HCT116 (cell line): Measurements from ENCODE around the gene MALSU1. TPM values are rescaled to one million over a fixed set of nuclear protein-coding genes. Genes with fewer than 3 reads are reported as not detected.
A peak's percentile ranks its signal among the peaks of the same experiment; 100 is the strongest.

Experiments
- ATAC-seq: fragments of 200-7000 bp; cut with Tn5 transposase; 2 replicates; pipeline ENCODE4 v1.9.1; 2020; ENCODE audit warnings: mild to moderate bottlenecking, moderate library complexity
- BruUV-seq: library from RNA; stranded (reverse); fragments of 400-500 nt; replicated peaks from 2 replicates; lab custom pipeline; 2021; lab: Mats Ljungman, UMichigan
- CTCF ChIA-PET: fragments of 300-600 bp; sonication (Branson Sonifier 250); formaldehyde crosslinking; loops from one replicate; lab custom pipeline; 2021; ENCODE audit warnings: antibody characterized with exemption; lab: Charles Lee
- POLR2A ChIA-PET: fragments of 300-600, 350-600 bp; sonication (Branson Sonifier 250); formaldehyde crosslinking; loops from one replicate; lab custom pipeline; 2021; ENCODE audit warnings: antibody characterized with exemption; lab: Charles Lee
- RAD21 ChIA-PET, 2 experiments: fragments of 300-600 bp; sonication (Branson Sonifier 250); formaldehyde crosslinking; loops; one replicate each; lab custom pipeline; 2023; ENCODE audit warnings: low total read pairs in 2 of 2; ENCODE audit not compliant: uncharacterized antibody in 2 of 2, unreplicated experiment in 2 of 2, low non-redundant PET in 1 of 2; lab: Charles Lee
- DNase-seq: peaks from one replicate; pipeline ENCODE4 v3.0.0-alpha.2; 2010; ENCODE audit warnings: low read depth, low spot score
- H2AFZ ChIP-seq: fragments of 200-600 bp; shearing (Covaris generic), sonication (generic); 2 replicates; pipeline ENCODE4 v1.6.1; 2017; ENCODE audit warnings: low read depth, mixed run types, mixed read lengths, antibody characterized with exemption, low read length; ENCODE audit not compliant: poor library complexity, severe bottlenecking
- H3K27ac ChIP-seq: 2 replicates; pipeline ENCODE4 v1.5.1; 2012; ENCODE audit warnings: low read depth, low read length
- H3K27me3 ChIP-seq: fragments of 200-600 bp; sonication (generic); 2 replicates; pipeline ENCODE4 v1.6.1; 2016; ENCODE audit warnings: mixed run types, low read length, mixed read lengths; ENCODE audit not compliant: insufficient read depth
- H3K36me3 ChIP-seq, 2 experiments: fragments of 200-500 bp in 1 of 2; fragments of 200-600 bp in 1 of 2; sonication (Bioruptor generic) in 1 of 2; sonication (generic) in 1 of 2; 2 replicates each; pipeline versions ENCODE4 v1.5.1 to v1.6.1; 2014 to 2016; ENCODE audit warnings: low read length in 2 of 2, inconsistent platforms in 1 of 2, mixed read lengths in 1 of 2, mixed run types in 1 of 2; ENCODE audit not compliant: insufficient read depth in 2 of 2, control insufficient read depth in 1 of 2
- H3K4me1 ChIP-seq, 2 experiments: fragments of 200-600 bp in 1 of 2; sonication (generic) in 1 of 2; 2 replicates each; pipeline versions ENCODE4 v1.5.1 to v1.6.1; 2012 to 2017; ENCODE audit warnings: low read length in 2 of 2, inconsistent platforms in 1 of 2, mild to moderate bottlenecking in 1 of 2, mixed read lengths in 1 of 2, mixed run types in 1 of 2, moderate library complexity in 1 of 2; ENCODE audit not compliant: insufficient read depth in 2 of 2, control insufficient read depth in 1 of 2
- H3K4me2 ChIP-seq: fragments of 200-600 bp; sonication (generic); 2 replicates; pipeline ENCODE4 v1.6.1; 2017; ENCODE audit warnings: mixed run types, low read length, mixed read lengths
- H3K4me3 ChIP-seq, 2 experiments: fragments of 200-600 bp in 1 of 2; sonication (generic) in 1 of 2; replicated peaks in 1 of 2; 2 replicates each; pipeline ENCODE4 v1.5.1; 2011 to 2016; ENCODE audit warnings: low read length in 2 of 2, control low read depth in 1 of 2, low read depth in 1 of 2, mild to moderate bottlenecking in 1 of 2, mixed read lengths in 1 of 2, mixed run types in 1 of 2
- H3K79me2 ChIP-seq: fragments of 200-600 bp; sonication (generic); 2 replicates; pipeline ENCODE4 v1.6.1; 2017; ENCODE audit warnings: mild to moderate bottlenecking, mixed run types, low read length, moderate library complexity, mixed read lengths; ENCODE audit not compliant: insufficient read depth
- H3K9ac ChIP-seq: fragments of 200-600 bp; sonication (generic); 2 replicates; pipeline ENCODE4 v1.6.1; 2016; ENCODE audit warnings: low read length, mixed read lengths
- H3K9me2 ChIP-seq: fragments of 200-600 bp; sonication (generic), shearing (Covaris generic); 2 replicates; pipeline ENCODE4 v1.6.1; 2017; ENCODE audit warnings: mixed run types, mild to moderate bottlenecking, moderate library complexity; ENCODE audit not compliant: insufficient read depth
- H3K9me3 ChIP-seq, 2 experiments: fragments of 200-500 bp in 1 of 2; fragments of 200-600 bp in 1 of 2; sonication (Bioruptor generic) in 1 of 2; sonication (generic) in 1 of 2; 2 replicates each; pipeline ENCODE4 v1.6.1; 2014 to 2017; ENCODE audit warnings: low read length in 2 of 2, mixed read lengths in 2 of 2, inconsistent platforms in 1 of 2, low read depth in 1 of 2, mild to moderate bottlenecking in 1 of 2, mixed run types in 1 of 2, moderate library complexity in 1 of 2; ENCODE audit not compliant: control insufficient read depth in 1 of 2, insufficient read depth in 1 of 2
- H4K20me1 ChIP-seq: fragments of 200-600 bp; sonication (generic), shearing (Covaris generic); 2 replicates; pipeline ENCODE4 v1.6.1; 2017; ENCODE audit warnings: mixed run types, mild to moderate bottlenecking, moderate library complexity; ENCODE audit not compliant: insufficient read depth
- CBX3 ChIP-seq: IDR thresholded peaks from 2 replicates; pipeline ENCODE4 v1.6.1; 2012; ENCODE audit warnings: low read depth
- ELF1 ChIP-seq: IDR thresholded peaks from 2 replicates; pipeline ENCODE4 v1.6.1; 2012; ENCODE audit warnings: low read depth, borderline replicate concordance
- EZH2 ChIP-seq: fragments of 200-600 bp; sonication (generic); IDR thresholded peaks from 2 replicates; pipeline ENCODE4 v1.6.1; 2017; ENCODE audit warnings: antibody characterized with exemption, mixed run types
- EZH2phosphoT487 ChIP-seq: fragments of 200-600 bp; IDR thresholded peaks from 2 replicates; pipeline ENCODE4 v1.6.1; 2018; ENCODE audit warnings: antibody characterized with exemption, borderline replicate concordance
- JUND ChIP-seq: IDR thresholded peaks from 2 replicates; pipeline ENCODE4 v1.6.1; 2012
- POLR2A ChIP-seq: IDR thresholded peaks from 2 replicates; pipeline ENCODE4 v1.7.0; 2011; ENCODE audit warnings: borderline replicate concordance; ENCODE audit not compliant: insufficient read depth, insufficient read length; ENCODE audit errors: extremely low read depth
- POLR2AphosphoS5 ChIP-seq: IDR thresholded peaks from 2 replicates; pipeline ENCODE4 v1.6.1; 2011; ENCODE audit warnings: mild to moderate bottlenecking, low read depth, low read length, moderate library complexity
- RAD21 ChIP-seq: IDR thresholded peaks from 2 replicates; pipeline ENCODE4 v1.6.1; 2012; ENCODE audit warnings: low read depth, mild to moderate bottlenecking
- SIN3A ChIP-seq: IDR thresholded peaks from 2 replicates; pipeline ENCODE4 v1.6.1; 2012; ENCODE audit warnings: low read depth
- SP1 ChIP-seq: IDR thresholded peaks from 2 replicates; pipeline ENCODE4 v1.6.1; 2012; ENCODE audit warnings: low read depth
- ZBTB33 ChIP-seq: IDR thresholded peaks from 2 replicates; pipeline ENCODE4 v1.6.1; 2011; ENCODE audit warnings: mild to moderate bottlenecking, low read length, moderate library complexity; ENCODE audit not compliant: insufficient replicate concordance; ENCODE audit errors: extremely low read depth
- ZFX ChIP-seq: fragments of 450-650 bp; IDR thresholded peaks from 2 replicates; pipeline ENCODE4 v1.6.1; 2017
- ZNF274 ChIP-seq: fragments of 200-500 bp; sonication (Bioruptor generic); IDR thresholded peaks from 2 replicates; pipeline ENCODE4 v1.6.1; 2014; ENCODE audit warnings: mild to moderate bottlenecking, low read depth, low read length, inconsistent platforms
- intact Hi-C: fragments of 100-400 bp; cut with micrococcal nuclease; formaldehyde crosslinking; loops from 2 replicates; pipeline ENCODE4 v1.10.0; 2022
- total RNA-seq: library from RNA; stranded (reverse); gene quantifications from one replicate; pipeline ENCODE4 v1.2.1, GENCODE V29; 2021; ENCODE audit not compliant: unreplicated experiment
- TF ChIP-seq, protein P1 (sequence below): IDR thresholded peaks from 2 replicates; pipeline ENCODE4 v1.6.1; 2012; ENCODE audit warnings: low read depth
- TF ChIP-seq, protein P2 (sequence below): IDR thresholded peaks from 2 replicates; pipeline ENCODE4 v1.6.1; 2012

The MALSU1 gene
- total RNA-seq, 1 experiment from 2014 or later, result 105 TPM

DNA sequence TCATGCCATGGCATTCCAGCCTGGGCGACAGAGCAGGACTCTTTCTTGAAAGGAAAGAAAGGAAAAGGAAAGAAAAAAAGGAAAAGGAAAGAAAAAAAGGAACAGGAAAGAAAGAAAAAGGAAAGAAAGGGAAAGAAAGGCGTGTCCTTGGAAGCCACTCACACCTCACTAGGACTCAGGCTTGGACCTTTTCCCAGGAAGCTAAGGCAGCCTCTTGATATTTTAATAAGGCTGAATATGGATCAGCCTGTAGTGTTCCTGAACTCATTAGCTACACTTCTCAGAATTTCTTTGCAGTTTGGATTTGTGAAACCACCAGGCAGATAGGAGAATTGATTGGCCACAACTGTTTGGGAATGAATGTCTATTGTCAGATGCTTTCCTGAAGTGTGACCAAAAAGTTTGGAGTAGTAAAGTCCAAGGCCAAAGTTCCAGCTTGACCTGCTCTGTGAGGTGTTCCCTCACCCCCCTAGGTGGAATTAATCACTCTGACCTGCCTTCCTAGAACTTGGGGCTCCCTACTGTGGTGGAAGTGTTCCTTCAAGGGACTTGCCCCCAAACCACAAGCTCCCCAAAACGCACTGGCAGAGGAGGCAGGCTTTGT, 7.1 kb upstream of the MALSU1 start (continued):
- TF ChIP-seq, protein P1, sequence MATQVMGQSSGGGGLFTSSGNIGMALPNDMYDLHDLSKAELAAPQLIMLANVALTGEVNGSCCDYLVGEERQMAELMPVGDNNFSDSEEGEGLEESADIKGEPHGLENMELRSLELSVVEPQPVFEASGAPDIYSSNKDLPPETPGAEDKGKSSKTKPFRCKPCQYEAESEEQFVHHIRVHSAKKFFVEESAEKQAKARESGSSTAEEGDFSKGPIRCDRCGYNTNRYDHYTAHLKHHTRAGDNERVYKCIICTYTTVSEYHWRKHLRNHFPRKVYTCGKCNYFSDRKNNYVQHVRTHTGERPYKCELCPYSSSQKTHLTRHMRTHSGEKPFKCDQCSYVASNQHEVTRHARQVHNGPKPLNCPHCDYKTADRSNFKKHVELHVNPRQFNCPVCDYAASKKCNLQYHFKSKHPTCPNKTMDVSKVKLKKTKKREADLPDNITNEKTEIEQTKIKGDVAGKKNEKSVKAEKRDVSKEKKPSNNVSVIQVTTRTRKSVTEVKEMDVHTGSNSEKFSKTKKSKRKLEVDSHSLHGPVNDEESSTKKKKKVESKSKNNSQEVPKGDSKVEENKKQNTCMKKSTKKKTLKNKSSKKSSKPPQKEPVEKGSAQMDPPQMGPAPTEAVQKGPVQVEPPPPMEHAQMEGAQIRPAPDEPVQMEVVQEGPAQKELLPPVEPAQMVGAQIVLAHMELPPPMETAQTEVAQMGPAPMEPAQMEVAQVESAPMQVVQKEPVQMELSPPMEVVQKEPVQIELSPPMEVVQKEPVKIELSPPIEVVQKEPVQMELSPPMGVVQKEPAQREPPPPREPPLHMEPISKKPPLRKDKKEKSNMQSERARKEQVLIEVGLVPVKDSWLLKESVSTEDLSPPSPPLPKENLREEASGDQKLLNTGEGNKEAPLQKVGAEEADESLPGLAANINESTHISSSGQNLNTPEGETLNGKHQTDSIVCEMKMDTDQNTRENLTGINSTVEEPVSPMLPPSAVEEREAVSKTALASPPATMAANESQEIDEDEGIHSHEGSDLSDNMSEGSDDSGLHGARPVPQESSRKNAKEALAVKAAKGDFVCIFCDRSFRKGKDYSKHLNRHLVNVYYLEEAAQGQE, result no peak
- TF ChIP-seq CBX3, result no peak
- TF ChIP-seq, all 23 proteins: peak for 0

DNA sequence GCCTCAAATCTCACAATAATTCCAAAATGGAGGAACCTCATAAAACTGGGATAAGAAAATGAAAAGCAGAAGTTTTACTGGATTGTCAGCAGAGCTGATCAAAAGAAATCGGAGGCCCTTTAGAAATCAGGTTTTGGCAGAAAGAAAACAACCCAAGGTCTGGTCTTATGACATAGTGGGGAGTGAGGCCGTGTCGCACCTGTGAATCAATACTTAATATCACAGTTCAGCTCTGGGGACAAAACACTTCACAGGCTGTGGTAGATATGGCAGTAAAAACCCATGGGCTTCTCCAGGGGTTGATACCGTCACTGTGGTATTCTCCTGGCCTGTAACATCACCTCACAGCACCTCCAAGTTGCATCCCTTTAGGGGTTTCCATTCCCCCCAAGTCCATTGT, 6.5 kb upstream of the MALSU1 start:
- Histone ChIP-seq H3K79me2 (no peaks in the 10 kb centered on the region), H4K20me1 (no peaks in the 10 kb centered on the region), H3K27ac (no peak overlapping the region), H3K4me2 (no peak overlapping the region), H3K36me3 (no peaks in the 10 kb centered on the region)
- POLR2A ChIA-PET, result no interaction called here
- no TSS peak for BruUV-seq
- no peak for TF ChIP-seq ZBTB33
- no peak for TF ChIP-seq SIN3A
- no peak for TF ChIP-seq ZNF274
- no peak for TF ChIP-seq CBX3
- TF ChIP-seq JUND, result no peak
- TF ChIP-seq EZH2, result no peak
- TF ChIP-seq POLR2AphosphoS5, result no peak
- TF ChIP-seq, protein P2, sequence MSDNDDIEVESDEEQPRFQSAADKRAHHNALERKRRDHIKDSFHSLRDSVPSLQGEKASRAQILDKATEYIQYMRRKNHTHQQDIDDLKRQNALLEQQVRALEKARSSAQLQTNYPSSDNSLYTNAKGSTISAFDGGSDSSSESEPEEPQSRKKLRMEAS, result no peak
- no peak for TF ChIP-seq RAD21
- TF ChIP-seq ZFX, result no peak
- TF ChIP-seq EZH2phosphoT487, result no peak
- TF ChIP-seq ELF1, result no peak
- TF ChIP-seq POLR2A, result no peak
- TF ChIP-seq SP1, result no peak
- TF ChIP-seq, all 23 proteins: peak for 0
- Histone ChIP-seq H3K27me3 (no peaks in the 10 kb centered on the region), H3K9me3 (no peaks in the 10 kb centered on the region), H3K4me1 (peaks cover 4 to 32% of the 10 kb centered on the region in 2 experiments; a peak in 3 of 4 replicates), H3K9me2 (no peaks in the 10 kb centered on the region), H2AFZ (peak overlapping the region; percentile 41), H3K4me3 (no peak overlapping the region), H3K9ac (no peak overlapping the region)
- CTCF ChIA-PET, result interaction anchor here (0.9 kb wide), 1 partner anchor 14 kb away, joined by 3 read pairs; no protein-coding TSS in a partner anchor
- DNase-seq, result no peak
- RAD21 ChIA-PET, result no interaction called here
- intact Hi-C loops, result no loop called here
- no peak for ATAC-seq
